GM19438 (cell line): ENCODE data around the gene COL8A1.
A peak's percentile ranks its signal among the peaks of the same experiment; 100 is the strongest.

Source experiments
- ATAC-seq: cut with Tn5 transposase; IDR thresholded peaks from one replicate; pipeline ENCODE4 v1.9.1; 2021; ENCODE audit warnings: low read depth; ENCODE audit not compliant: unreplicated experiment

Gene COL8A1

DNA sequence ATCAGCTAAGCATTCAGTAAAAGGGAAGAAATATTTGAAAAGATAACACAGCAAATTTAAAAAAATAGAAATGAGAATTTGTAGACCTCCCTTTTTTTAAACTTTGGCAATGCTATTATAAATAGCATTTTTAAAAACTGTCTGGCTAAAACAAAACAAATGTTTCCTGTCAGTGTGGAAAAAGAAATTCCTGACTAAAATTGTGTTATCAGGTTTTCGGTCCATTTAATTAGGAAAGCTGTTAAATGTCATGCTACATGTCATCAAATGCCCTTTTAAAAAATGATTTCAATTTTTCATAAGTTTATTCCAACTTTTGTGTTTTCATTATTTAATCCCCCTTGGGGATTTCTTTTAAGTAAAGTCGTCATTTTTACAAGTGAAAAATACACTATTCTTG, 29.6 kb downstream of the COL8A1 start:
- ATAC-seq = no peak

- ATAC-seq = no peak
Observed at GRCh38 chr3:99669879-99670555, 31.6 kb downstream of the COL8A1 start.

- no peak for ATAC-seq
Observed at GRCh38 chr3:99670556-99670950, 32.2 kb downstream of the COL8A1 start.

DNA sequence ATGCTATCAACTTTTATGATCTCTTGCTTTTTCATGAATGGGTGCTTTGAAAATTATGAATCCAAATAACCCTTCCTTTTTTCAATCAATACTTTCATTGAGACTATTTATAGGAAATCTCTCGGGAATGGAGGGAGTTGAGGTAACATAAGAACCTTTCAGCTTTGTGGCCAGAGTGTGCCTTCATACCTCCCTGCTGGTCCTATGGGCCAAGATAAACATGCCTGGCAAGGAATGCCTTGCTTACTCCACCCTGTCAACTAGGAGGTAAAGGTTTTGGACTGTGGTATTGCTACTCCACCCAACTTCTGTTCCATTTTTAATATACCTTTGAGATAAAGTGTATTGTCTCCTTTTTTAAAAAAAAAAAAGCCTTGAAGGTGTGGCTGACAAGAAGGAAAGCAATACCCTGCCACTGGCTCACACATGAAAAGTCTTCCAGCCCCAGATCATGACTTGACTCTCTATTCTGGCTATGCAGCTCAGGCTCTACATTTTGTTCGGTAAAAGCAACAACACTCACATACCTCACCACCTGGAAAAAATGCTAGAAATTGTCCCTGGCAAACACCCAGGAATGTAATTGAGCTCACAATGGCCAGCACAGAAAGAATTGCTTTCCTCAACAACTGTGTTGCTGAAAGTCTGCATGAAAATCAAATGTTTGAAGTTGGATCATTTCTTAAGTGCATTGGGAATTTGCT, 35.8 kb downstream of the COL8A1 start:
- no peak for ATAC-seq

- no peak for ATAC-seq
Observed at GRCh38 chr3:99678023-99678422, 39.6 kb downstream of the COL8A1 start.

DNA sequence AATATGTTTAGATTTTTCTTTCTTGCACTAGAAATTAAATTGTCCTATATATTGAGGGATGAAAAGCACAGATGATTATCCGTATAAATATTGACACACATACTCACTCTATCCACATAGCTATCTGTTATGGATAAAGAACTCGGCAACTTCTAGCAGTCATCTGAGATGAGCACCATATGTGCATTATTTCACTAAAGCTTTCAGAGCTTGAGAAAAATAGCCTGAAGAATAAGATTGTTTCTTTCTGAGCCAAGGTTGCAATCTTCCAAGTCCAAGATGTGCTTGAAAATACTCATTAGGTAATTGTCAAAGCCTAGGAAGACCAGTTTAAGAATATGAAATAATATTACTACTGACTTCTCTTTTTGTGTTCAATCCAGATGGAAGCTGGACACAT, 40.5 kb downstream of the COL8A1 start:
- ATAC-seq = no peak

- ATAC-seq = no peak
Observed at GRCh38 chr3:99681512-99681911, 43.1 kb downstream of the COL8A1 start.

DNA sequence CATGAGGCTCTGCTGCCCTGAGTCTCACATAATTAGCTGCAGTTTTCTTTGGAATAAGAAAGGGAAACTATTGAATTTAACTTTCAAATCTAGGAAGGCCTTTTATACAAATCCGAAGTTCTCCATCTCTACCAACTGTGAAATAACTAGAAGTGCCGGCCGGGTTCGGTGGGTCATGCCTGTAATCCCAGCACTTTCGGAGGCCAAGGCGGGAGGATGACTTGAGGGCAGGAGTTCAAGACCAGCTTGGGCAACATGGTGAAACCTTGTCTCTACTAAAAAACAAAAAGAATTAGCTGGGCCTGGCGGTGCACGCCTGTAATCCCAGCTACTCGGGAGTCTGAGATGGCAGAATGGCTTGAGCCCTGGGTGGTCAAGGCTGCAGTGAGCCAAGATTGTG, 43.6 kb downstream of the COL8A1 start:
- no peak for ATAC-seq

DNA sequence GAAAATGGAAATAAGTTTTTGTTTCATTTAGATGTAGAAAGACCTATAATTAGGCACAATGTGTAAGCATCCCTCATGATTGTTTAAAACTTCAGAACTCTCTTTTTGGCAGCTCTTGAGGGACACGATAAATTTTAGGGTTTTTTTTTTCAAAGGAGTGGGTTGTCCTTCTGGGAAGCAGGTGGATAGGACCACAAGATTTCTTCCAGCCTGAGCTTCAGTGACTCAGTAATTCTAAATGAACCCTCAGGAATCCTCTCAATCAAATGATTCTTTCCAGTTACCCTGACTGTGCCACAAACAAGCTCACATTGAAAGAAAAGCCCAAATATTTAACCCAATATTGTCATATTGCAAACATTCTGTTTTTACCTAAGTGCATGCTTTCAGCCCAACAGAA, 45.1 kb downstream of the COL8A1 start:
- no peak for ATAC-seq

- no peak for ATAC-seq
Observed at GRCh38 chr3:99683876-99684275, 45.5 kb downstream of the COL8A1 start.

- no peak for ATAC-seq
Observed at GRCh38 chr3:99684644-99685043, 46.2 kb downstream of the COL8A1 start.

DNA sequence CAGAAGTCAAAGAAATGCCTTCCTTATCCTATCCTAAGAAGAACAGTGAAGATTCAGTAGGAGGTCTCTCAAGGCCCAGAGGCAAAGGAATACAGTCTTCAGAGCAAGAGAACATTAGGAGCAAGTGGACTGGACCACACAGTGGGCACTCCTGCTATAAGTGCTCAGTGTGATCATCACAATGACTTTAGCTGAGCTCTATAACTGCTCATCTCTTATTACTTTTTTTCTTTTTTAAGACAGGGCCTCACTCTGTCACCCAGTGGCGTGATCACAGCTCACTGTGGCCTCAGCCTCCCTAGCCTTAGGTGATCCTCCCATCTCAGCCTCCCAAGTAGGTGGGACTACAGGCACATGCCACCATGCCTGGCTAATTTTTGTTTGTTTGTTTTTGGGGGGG, 48.1 kb downstream of the COL8A1 start:
- ATAC-seq = peak; percentile 13

DNA sequence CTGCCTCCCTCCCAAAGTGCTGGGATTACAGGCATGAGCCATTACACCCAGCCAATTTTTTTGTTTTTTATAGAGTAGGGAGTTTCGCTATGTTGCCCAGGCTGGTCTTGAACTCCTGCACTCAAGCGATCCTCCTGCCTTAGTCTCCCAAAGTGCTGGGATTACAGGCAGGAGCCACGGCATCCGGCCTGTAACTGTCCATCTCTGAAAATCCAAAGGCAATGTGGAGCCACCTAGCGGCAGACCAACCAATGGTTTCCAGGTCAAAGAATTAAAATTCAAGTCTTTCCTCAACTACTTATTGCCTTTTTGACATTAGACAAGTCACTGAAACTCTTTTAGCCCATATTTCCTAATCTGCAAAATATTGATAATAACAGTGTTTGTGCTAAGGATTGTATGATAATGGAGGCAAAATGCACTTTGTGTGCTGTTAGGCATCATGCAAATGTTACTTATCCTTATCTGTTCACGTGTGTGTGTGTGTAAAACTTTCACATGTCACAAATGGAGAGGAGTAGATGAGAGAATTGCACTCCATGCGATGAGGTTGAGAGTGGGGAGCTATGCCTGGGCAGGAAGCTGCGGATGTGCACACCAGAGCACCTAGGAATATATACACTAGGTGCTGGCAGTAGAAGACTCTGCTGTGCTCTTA, 48.7 kb downstream of the COL8A1 start:
- peak; percentile 76 for ATAC-seq

GRCh38 chr3:99690761-99691369, 52.5 kb downstream of the COL8A1 start:
- no peak for ATAC-seq

DNA sequence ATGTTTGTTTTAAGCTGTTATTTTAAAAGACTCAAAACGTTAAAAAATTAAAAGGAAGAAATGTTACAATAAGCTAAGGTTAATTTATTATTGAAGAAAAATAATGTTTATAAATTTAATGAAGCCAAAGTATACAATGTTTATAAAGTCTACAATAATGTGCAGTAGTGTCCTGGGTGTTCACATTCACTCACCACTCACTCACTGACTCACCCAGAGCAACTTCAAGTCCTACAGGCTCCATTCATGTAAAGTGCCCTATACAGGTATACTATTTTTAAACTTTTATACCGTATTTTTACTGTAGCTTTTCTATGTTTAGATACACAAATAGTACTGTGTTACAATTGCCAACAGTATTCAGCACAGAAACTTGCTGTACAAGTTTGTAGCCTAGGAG, 55.2 kb downstream of the COL8A1 start:
- no peak for ATAC-seq

DNA sequence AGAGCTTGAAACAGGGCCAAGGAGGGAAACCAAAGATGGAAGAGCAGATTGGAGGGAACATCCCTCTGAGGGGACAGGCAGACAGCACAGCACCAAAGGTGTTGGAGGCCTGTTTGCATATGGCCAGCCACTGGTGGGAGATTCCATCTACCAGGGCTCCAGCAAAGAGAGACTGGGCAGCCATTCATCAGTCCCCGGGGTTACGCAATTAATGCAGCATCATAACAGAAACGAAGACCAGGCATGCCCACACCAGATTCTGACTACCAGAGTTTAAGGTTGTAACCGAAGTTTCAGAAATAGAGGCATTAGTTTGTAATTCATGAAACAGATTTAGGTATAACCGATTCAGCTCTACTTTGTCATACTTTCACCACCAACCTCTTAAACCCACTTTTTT, 58.1 kb downstream of the COL8A1 start:
- ATAC-seq = no peak

DNA sequence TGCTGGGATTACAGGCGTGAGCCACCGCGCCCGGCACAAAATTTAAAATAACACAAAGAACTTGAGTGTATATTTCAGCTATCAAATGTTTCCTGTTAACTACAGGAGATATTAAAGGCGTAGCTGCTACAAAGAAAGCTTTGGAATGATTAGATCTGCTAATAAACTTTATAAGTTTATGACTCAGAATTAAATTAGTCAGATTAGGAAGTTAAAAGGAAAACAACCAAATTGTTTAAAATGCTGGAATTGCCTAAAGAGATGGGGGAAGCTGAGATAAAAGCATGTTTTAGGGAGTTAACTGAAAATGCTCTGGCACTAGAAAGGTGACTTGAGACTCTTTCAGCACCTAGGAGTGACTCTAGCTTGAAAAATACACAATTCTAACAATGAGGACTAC, 58.9 kb downstream of the COL8A1 start:
- ATAC-seq = no peak

DNA sequence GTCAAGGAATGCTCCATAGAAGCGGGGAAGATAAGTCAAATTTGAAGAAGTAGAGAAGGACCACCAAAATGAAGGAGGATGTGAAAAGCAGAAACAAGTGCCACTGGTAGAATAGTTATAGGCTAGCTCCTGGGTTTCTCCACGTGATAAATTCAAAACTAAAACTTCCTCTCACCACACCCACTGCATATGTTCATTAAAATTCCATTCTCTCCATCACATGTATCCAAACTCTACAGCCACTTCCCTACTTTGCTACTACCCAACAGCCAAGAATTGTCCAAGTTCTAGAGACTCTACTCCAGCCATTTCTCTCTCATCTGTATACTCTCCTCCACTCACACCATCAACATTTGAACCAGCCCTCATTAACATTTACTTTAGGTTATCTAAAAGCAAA, 60.5 kb downstream of the COL8A1 start:
- ATAC-seq = no peak

GRCh38 chr3:99699841-99700240, 61.4 kb downstream of the COL8A1 start:
- ATAC-seq = no peak

GRCh38 chr3:99700631-99701268, 62.4 kb downstream of the COL8A1 start:
- ATAC-seq = no peak
